GM13976 (cell line): ENCODE data around the gene RAB27B.

Source experiments
- DNase-seq: peaks from one replicate; pipeline ENCODE4 v3.0.0; 2012; ENCODE audit warnings: low spot score
- in situ Hi-C: fragments of 300-500 bp; cut with MboI; formaldehyde crosslinking; loops from one replicate; pipeline ENCODE4 v1.12.0; 2022; ENCODE audit warnings: low sequenced_read_pairs, mixed read lengths, inconsistent platforms; ENCODE audit not compliant: unreplicated experiment
- TF ChIP-seq, protein P1 (sequence below): IDR thresholded peaks from 2 replicates; pipeline ENCODE4 v1.5.1; 2012; ENCODE audit warnings: borderline replicate concordance, mild to moderate bottlenecking; ENCODE audit not compliant: insufficient read depth; ENCODE audit errors: extremely low read depth, missing control alignments, control extremely low read depth

RAB27B gene

DNA sequence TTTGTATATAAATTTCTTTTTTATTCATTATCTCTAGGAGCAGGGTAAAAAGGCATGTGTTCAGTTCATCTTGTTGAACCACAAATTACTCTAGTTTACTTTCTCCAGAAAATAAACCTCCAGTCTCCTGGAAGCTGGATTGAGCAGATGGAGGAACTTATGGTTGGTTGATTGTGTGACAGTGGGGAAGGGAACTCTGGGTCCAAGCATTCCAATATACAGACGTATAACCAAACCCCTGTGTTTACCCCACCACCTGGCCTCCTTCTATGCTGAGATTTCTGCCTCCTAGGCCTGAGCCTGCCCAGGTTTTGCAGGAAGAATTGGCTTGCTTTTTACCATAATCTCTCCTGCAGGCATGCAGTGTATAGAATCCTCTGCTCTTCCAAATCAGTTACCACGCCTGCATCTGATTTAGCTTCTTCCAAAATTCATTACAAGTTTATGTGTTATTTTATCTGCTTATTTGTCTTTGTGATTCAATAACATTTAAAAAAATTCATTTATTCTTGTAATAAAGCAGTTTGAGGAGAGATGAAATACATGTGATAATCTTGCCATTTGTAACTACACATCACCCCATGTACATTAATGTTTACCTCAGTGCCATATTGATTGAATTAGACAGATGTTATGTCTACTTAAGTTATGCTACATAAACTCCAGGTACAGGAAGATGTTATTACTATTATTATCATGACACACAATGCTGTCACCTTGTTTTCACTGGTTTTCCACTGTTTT, 2.5 kb upstream of the RAB27B start:
- TF ChIP-seq, protein P1, sequence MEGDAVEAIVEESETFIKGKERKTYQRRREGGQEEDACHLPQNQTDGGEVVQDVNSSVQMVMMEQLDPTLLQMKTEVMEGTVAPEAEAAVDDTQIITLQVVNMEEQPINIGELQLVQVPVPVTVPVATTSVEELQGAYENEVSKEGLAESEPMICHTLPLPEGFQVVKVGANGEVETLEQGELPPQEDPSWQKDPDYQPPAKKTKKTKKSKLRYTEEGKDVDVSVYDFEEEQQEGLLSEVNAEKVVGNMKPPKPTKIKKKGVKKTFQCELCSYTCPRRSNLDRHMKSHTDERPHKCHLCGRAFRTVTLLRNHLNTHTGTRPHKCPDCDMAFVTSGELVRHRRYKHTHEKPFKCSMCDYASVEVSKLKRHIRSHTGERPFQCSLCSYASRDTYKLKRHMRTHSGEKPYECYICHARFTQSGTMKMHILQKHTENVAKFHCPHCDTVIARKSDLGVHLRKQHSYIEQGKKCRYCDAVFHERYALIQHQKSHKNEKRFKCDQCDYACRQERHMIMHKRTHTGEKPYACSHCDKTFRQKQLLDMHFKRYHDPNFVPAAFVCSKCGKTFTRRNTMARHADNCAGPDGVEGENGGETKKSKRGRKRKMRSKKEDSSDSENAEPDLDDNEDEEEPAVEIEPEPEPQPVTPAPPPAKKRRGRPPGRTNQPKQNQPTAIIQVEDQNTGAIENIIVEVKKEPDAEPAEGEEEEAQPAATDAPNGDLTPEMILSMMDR, result no peak
- in situ Hi-C loops, result no loop called here
- no peak for DNase-seq

DNA sequence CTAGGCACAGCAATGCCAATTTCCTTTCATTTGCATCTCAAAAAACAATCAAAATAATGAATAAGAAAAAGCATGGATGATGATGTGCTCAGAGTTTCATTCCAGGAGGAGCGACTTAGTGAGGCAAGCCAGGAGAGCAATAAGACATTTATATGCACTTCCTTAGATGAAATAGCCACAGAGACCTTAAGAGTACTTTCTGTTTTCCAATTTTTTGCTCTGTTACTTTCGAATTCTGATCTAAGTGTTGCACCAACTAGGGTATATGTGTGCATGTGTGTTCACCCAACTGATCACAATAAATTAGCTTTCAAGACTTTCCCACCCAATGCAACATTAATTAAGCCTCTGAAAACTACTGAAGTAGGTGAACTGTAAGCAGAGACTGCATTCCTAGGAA, 709 bp downstream of the RAB27B start:
- DNase-seq, result no peak
- TF ChIP-seq, protein P1, result no peak
- in situ Hi-C loops, result no loop called here

DNA sequence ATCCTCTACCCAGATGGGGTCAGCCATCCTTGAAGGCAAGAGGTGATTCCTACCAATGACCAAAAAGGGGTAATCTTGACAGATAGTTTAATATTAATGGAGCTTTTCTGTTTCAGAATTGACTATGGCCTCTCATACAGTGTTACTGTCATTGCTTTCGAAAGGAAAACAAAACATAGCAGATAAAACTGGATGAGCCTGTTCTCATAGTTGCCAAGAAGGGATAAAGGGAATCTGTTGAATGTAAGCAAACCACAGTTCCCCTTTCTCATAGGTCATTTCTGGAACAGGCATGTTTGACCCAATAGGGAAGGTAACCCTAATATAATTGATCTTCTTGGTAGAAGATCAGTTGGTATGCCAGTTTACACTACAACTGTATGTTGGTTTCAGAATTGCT, 1.6 kb downstream of the RAB27B start:
- in situ Hi-C loops, result no loop called here
- TF ChIP-seq, protein P1, result no peak
- no peak for DNase-seq

DNA sequence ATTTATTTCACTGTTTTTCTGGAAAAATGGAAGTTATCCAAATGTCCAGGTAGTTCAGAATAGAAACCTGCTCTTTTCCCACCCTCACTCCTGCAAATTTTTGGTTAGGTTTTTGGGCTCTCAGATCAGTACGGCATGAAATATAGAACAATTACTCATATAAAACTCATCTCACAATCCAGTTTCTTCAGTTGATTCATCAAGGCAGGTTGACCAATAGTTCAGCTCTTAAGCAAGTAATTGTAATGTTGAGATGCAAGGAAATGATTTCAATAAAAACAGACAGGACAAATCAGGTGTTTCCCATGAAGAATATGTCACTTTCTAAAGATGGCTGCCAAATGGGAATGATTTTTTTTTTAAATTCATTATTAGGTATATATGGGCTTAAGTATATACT, 2.0 kb downstream of the RAB27B start:
- no peak for DNase-seq
- TF ChIP-seq, protein P1, result no peak
- in situ Hi-C loops, result no loop called here

DNA sequence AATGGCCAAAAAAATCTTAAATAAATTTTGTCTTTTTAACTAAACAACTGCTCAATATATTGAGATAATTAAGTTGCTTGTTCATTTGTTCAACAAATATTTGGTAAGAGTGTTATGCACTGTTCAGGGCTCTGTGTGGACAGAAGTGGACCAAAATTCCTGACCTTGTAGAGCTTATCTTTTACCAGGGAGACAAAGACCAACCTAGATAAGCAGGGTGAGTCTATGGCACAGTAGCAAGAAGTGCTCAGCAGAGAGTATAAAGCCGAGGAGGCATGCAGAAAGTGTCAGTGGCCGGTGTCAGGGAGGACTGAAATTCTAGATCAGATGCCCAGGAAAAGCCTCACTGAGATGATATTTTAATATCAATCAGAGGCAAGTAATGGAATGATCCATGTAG, 2.6 kb downstream of the RAB27B start:
- TF ChIP-seq, protein P1, result no peak
- in situ Hi-C loops, result no loop called here
- DNase-seq, result no peak

DNA sequence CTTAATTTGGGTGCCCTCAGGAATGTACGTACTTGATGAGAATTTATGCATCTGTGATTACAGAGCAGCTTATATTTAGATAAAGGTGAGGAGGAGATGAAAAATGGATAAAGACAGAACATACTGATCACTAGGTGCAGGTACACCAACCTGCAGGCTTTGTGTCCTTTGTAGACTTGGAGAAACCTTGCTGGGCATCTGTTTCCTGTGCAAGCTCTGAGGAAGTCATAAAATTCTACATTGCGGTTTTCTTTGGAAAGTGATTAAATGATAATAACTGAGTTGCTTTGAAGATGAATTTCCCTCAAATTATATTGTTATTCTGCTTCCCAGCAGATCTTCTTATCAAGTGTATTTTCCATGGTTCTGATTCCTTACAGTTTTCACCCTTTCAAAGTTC, 7.7 kb downstream of the RAB27B start:
- DNase-seq, result no peak
- in situ Hi-C loops, result no loop called here
- TF ChIP-seq, protein P1, result no peak
